IPS-18a (cell line): Measurements from ENCODE around the gene FUT8.

Experiments used
- H3K27ac ChIP-seq: one replicate; pipeline ENCODE4 v1.5.1; 2013; ENCODE audit warnings: low read length
- H3K27me3 ChIP-seq: one replicate; pipeline ENCODE4 v1.6.1; 2013; ENCODE audit warnings: mild to moderate bottlenecking, low read length; ENCODE audit not compliant: control insufficient read depth, insufficient read depth
- H3K36me3 ChIP-seq: one replicate; pipeline ENCODE4 v1.6.1; 2013; ENCODE audit warnings: low read depth, low read length; ENCODE audit not compliant: control insufficient read depth
- H3K4me1 ChIP-seq: one replicate; pipeline ENCODE4 v1.6.1; 2013; ENCODE audit warnings: low read depth, low read length; ENCODE audit not compliant: control insufficient read depth
- H3K4me3 ChIP-seq: one replicate; pipeline ENCODE4 v1.5.1; 2013; ENCODE audit warnings: low read length
- H3K9ac ChIP-seq: one replicate; pipeline ENCODE4 v1.6.1; 2013; ENCODE audit warnings: mild to moderate bottlenecking, low read length, moderate library complexity
- H3K9me3 ChIP-seq: one replicate; pipeline ENCODE4 v1.6.1; 2013; ENCODE audit warnings: low read depth, low read length; ENCODE audit not compliant: control insufficient read depth

The FUT8 gene

DNA sequence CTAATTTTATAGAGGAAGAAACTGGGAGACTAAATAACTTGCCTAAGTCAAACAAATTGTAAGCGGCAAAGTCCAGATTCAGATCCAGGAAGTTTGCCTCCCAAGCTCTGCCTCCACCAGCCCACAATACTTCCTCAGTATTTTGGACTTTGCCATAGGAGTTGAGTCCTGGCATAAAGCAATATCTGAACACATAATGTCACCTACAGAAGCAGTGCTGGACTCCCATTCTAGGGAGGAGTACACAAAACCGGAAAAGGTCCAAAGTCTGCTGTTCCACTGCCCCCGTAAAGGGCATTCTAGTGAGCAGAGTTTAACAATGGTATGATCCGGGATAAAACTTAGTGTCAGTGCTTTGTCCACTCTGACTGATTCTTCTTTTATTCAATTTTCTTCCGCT, 340.5 kb downstream of the FUT8 start:
- no peaks in the 10 kb centered on the region for H3K36me3 ChIP-seq
- no peaks in the 10 kb centered on the region for H3K9me3 ChIP-seq
- H3K4me1 ChIP-seq: no peaks in the 10 kb centered on the region
- no peak overlapping the region for H3K4me3 ChIP-seq
- H3K9ac ChIP-seq: no peak overlapping the region
- H3K27me3 ChIP-seq: no peaks in the 10 kb centered on the region
- no peak overlapping the region for H3K27ac ChIP-seq

DNA sequence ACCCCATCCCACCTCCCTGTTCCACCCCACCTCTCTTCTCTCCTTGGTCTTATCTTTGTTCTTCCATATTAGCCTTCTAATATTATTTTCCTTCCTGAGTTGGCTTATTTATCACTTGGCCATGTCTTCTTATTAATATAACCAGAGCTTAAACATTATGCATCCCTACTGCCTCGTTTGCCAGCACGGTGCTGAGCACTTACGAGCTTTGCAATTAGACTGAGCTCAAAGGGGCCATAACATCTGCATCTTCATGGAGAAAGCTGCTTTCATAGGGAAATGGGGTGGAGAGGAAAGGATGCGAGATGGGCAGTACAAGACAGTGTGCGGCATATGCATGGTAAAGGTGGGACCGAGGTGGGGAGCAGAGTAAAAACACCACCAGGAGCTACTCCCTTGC, 342.8 kb downstream of the FUT8 start:
- H3K9me3 ChIP-seq: no peaks in the 10 kb centered on the region

DNA sequence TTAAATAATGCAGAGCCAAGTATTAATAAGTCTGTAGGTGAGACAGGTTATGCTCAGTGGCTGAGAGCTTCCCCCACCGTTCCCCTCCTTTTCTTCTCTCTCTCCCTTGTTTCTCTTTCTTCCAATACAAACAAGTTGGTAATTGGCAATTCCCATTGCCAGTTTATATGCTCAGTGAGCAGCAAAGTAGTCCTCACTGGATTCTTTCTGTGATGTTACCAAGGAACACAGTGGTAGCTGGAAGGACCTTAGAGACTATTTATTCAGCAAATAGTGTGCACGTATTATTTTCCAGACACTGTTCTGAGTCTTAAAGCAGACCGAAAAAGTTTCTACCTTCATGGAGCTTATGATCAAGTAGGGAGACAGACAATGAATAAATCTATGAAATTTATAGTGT, 344.4 kb downstream of the FUT8 start:
- no peak overlapping the region for H3K9ac ChIP-seq
- H3K4me1 ChIP-seq: no peaks in the 10 kb centered on the region
- no peaks in the 10 kb centered on the region for H3K36me3 ChIP-seq
- H3K27ac ChIP-seq: no peak overlapping the region
- H3K27me3 ChIP-seq: no peaks in the 10 kb centered on the region
- H3K9me3 ChIP-seq: no peaks in the 10 kb centered on the region
- no peak overlapping the region for H3K4me3 ChIP-seq

More for the DNA sequence above, 342.8 kb downstream of the FUT8 start:
- Histone ChIP-seq H3K27ac (no peak overlapping the region), H3K27me3 (no peaks in the 10 kb centered on the region), H3K9ac (no peak overlapping the region), H3K4me3 (no peak overlapping the region), H3K4me1 (no peaks in the 10 kb centered on the region), H3K36me3 (no peaks in the 10 kb centered on the region)

DNA sequence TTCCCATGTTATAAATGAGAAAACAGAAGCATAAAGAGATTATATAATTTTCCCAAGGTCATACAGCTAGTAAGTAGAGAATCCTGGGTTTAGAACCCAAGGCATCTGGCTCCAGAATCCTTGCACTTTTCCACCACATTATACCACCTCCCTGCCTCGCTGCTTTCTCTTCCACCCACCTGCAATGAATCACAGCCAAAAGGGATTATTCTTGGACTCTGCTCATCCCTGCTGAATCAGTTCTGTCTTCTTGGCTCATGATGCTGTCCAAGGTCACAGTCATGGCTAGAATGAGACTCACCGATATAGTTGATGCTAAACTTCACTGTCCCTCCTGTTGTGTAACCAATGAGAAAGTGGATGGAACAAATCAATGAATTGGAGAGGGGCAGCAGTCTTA, 356.6 kb downstream of the FUT8 start:
- H3K4me1 ChIP-seq: no peaks in the 10 kb centered on the region
- no peak overlapping the region for H3K9ac ChIP-seq
- no peaks in the 10 kb centered on the region for H3K27me3 ChIP-seq
- H3K27ac ChIP-seq: no peak overlapping the region
- no peak overlapping the region for H3K4me3 ChIP-seq
- H3K36me3 ChIP-seq: no peaks in the 10 kb centered on the region
- no peaks in the 10 kb centered on the region for H3K9me3 ChIP-seq

DNA sequence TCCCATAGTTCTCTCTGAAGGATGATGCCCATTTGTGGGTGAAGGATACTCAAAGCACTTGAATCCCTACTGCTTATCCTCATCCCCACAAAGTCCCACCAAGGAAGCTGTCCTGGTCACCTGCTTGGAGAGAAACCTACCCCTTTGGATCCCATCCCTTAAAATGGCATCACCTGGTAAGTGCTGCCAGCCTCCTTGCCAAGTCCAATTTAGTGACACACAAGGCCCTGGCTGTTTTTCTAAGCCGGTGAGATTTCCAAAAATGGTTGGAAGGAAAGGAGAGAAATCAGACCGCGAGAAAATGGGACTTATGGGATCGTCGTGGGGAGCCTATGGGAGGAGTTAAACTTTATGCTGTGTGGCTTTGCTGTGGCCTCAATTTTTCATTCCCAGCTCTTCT, 358.2 kb downstream of the FUT8 start:
- Histone ChIP-seq H3K4me3 (no peak overlapping the region), H3K27me3 (no peaks in the 10 kb centered on the region), H3K9me3 (no peaks in the 10 kb centered on the region), H3K27ac (no peak overlapping the region), H3K4me1 (no peaks in the 10 kb centered on the region), H3K9ac (no peak overlapping the region), H3K36me3 (no peaks in the 10 kb centered on the region)

DNA sequence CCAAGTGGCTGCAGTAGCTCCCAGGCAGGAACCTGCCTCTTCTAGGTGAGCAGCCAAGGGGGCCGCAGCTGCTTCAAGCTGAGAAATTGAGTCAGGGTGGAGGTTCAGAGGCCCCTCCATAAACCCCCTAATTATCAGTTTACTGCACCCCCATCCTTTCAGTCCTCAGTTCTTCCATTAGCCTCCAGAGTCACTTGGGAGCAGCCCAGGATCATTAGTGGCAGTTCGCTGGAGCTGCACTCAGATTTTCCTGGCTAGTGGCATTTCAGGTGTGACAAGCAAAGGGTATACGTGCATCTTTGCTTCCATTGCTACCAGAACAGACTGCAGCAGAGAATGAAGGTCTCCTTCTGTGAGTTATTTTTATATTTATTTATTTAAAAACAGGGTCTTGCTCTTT, 358.7 kb downstream of the FUT8 start:
- H3K36me3 ChIP-seq: no peaks in the 10 kb centered on the region
- H3K4me3 ChIP-seq: no peak overlapping the region
- H3K4me1 ChIP-seq: no peaks in the 10 kb centered on the region
- H3K27me3 ChIP-seq: no peaks in the 10 kb centered on the region
- no peaks in the 10 kb centered on the region for H3K9me3 ChIP-seq
- no peak overlapping the region for H3K27ac ChIP-seq
- no peak overlapping the region for H3K9ac ChIP-seq

DNA sequence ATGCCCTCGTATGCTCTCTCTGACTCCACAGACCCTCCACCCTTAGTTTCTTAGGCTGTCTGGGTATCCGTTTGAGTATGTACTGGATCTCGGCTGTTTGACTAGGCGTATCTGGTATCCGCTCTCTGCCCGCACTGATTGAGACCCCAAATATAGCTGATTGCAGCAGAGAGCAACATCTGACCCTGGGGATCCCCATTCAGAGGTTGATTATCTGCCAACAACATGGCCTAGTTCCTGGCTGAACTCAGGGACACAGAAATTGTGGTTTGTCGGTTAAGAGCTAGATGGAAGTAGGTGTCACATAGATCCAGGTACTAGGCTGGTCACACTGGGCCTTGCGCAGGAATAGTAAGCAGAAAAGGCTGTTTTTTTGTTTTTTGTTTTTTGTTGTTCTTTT, 359.9 kb downstream of the FUT8 start:
- H3K4me3 ChIP-seq: no peak overlapping the region
- H3K36me3 ChIP-seq: no peaks in the 10 kb centered on the region
- H3K27ac ChIP-seq: no peak overlapping the region
- no peaks in the 10 kb centered on the region for H3K9me3 ChIP-seq
- no peaks in the 10 kb centered on the region for H3K27me3 ChIP-seq
- H3K4me1 ChIP-seq: no peaks in the 10 kb centered on the region
- no peak overlapping the region for H3K9ac ChIP-seq

DNA sequence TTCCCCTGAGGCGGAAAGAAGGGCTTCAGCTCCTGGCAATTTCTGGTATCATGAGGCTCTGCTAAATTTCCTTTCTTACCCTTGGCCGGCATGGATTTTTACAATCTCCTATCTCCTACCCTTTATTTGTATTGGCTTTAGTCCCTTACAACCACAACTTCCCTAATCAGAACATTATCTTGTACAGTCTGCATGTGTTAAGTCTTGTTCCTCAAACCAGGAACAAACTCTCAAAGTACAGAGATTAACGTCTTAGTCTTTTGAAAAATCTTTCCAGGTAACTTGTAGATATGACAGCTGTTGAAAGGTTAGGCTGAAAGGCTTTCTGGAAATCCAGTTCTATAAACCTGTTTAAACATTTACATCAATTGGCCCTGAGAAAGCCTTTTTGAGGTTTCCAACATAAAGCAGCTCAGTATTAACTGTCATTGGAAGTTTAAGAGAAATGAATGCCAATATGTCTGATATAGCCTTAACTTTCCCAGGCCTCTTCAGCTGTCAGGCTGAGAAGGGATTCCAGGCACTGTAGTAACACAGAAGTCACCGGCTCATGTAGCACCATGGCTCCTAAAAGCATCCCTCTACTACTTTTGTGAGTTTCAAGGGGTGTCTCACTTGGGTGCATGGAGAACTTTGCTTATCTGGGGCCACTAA, 360.5 kb downstream of the FUT8 start:
- H3K4me3 ChIP-seq: no peak overlapping the region
- no peak overlapping the region for H3K27ac ChIP-seq
- H3K27me3 ChIP-seq: no peaks in the 10 kb centered on the region

DNA sequence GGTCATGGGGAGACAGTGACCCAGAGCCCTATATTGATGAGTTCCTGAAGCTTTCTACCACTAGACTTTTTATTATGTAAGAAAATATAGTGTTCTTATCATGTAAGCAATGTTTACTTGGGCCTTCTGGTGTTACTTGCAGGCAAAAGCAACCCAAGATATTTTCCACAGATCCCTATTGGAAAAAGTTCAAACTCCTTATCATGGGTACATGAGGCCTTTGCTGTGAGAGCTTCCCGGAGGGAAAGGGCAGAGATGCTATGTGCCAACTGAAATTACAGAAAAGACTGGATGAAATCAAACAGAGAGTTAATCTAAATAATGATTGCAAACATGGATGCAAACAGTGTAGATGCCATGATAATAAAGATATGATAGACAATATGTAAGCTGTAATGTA, 361.5 kb downstream of the FUT8 start:
- Histone ChIP-seq H3K36me3 (no peaks in the 10 kb centered on the region), H3K9me3 (no peaks in the 10 kb centered on the region), H3K9ac (no peak overlapping the region), H3K4me3 (no peak overlapping the region), H3K27me3 (no peaks in the 10 kb centered on the region), H3K27ac (no peak overlapping the region), H3K4me1 (no peaks in the 10 kb centered on the region)

More for the DNA sequence above, 360.5 kb downstream of the FUT8 start:
- Histone ChIP-seq H3K4me1 (no peaks in the 10 kb centered on the region), H3K36me3 (no peaks in the 10 kb centered on the region), H3K9ac (no peak overlapping the region), H3K9me3 (no peaks in the 10 kb centered on the region)

DNA sequence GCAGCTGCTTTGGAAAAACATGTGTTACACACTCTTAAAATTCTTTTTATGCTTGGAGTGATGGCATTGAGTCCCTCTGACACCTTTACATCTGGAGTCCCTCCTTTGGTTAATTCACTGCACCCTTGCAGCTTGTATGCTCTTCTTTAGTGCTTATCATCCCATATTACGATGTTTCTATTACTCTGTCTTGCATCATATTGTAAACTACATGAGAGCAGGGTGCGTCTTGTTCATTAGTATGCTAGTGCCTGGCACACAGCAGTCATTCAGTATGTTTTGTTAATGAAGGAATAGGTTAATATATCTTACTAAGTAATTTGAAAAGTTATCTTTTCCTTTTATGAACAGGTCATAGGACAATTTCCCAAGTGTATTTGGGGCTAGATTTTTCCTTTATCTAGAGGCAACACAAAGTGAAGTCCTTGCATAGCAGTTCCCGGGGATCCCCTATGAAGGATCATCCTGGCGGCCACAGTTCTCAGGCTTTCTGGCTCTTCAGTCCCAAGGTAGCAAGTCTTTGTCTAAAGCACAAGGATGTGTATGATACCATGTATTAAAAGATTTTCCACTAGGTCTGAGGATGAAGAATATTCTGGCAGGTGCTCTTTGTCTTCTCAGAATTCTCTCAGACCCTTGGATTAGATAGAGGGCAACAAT, 363.8 kb downstream of the FUT8 start:
- Histone ChIP-seq H3K27ac (no peak overlapping the region), H3K4me1 (no peaks in the 10 kb centered on the region), H3K9ac (no peak overlapping the region), H3K4me3 (no peak overlapping the region), H3K9me3 (no peaks in the 10 kb centered on the region), H3K36me3 (no peaks in the 10 kb centered on the region), H3K27me3 (no peaks in the 10 kb centered on the region)

DNA sequence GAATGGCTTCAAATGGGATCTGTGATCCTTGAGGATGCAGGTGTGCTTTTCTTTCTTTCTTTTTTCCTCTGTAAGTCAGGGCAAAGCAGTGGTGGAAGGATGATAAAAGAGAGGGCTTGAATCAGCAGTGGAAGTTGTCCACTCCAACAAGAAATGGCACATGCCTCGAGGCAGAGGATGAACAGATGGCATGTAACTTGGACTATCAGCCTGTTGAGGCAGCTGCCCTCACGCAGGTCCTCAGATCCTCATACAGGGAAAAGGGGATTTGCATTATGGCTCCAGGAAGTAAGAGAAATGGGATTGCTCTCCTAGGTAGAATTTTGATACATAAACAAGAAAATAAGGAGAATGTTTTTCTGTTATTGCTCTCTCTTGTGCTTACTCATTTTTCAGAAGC, 368.0 kb downstream of the FUT8 start:
- no peak overlapping the region for H3K9ac ChIP-seq
- no peaks in the 10 kb centered on the region for H3K4me1 ChIP-seq
- no peak overlapping the region for H3K27ac ChIP-seq
- H3K4me3 ChIP-seq: no peak overlapping the region
- no peaks in the 10 kb centered on the region for H3K9me3 ChIP-seq
- H3K36me3 ChIP-seq: no peaks in the 10 kb centered on the region
- no peaks in the 10 kb centered on the region for H3K27me3 ChIP-seq

DNA sequence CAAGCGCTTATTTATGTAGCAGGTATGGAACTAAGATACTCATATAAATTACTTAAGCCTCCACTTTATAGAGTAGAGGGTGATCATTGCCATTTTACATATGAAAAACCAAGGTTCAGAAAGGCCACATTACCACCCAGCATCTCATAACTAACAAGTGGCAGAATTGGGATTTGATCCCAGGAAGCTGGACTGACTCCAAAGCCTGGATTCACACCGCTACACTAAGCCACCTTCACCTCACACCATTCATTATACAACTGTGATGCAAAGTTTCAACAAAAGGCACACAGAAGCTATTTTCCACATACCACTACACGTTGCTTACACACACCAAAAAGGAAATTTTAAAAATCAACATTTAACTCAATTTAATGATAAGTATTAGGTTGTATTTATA, 370.6 kb downstream of the FUT8 start:
- H3K36me3 ChIP-seq: no peaks in the 10 kb centered on the region
- no peaks in the 10 kb centered on the region for H3K4me1 ChIP-seq
- H3K27ac ChIP-seq: no peak overlapping the region
- no peak overlapping the region for H3K9ac ChIP-seq
- no peaks in the 10 kb centered on the region for H3K27me3 ChIP-seq
- H3K9me3 ChIP-seq: no peaks in the 10 kb centered on the region
- no peak overlapping the region for H3K4me3 ChIP-seq
